A673 (cell line): ENCODE results near the gene SLC17A2.

Experiments
- CTCF ChIP-seq: fragments of 300-800, 200-600 bp; sonication (generic); conservative IDR thresholded peaks from 2 replicates; pipeline ENCODE4 v1.5.1; 2017; ENCODE audit warnings: low read depth, mild to moderate bottlenecking, antibody characterized with exemption, low read length, moderate library complexity, mixed read lengths
- EZH2 ChIP-seq: fragments of 200-600 bp; sonication (generic); IDR thresholded peaks from 2 replicates; pipeline ENCODE4 v1.6.1; 2017; ENCODE audit warnings: borderline replicate concordance, low read depth, mild to moderate bottlenecking, mixed read lengths, antibody characterized with exemption, low read length; ENCODE audit not compliant: poor library complexity, severe bottlenecking

- no peak for TF ChIP-seq CTCF
- no peak for TF ChIP-seq EZH2
Measured at GRCh38 chr6:25958700-25959162, 28.2 kb upstream of the SLC17A2 start.
